Epidermal melanocyte (primary cell): ENCODE measurements around the gene NEIL1.
"Not testable (repeated sequence)": the region's sequence is repeated elsewhere in the genome, so short reads cannot be mapped to it uniquely, and the experiment has no call there.

Experiments used
- DNase-seq: peaks from one replicate; pipeline ENCODE4 v3.0.0; 2011; ENCODE audit warnings: low spot score; ENCODE audit not compliant: insufficient read length

The NEIL1 gene

GRCh38 chr15:75371901-75372688 lies 25.3 kb downstream of the NEIL1 start:
- DNase-seq: no peak

GRCh38 chr15:75380773-75381172 lies 33.9 kb downstream of the NEIL1 start:
- no peak for DNase-seq

- DNase-seq: not testable (repeated sequence)
These were observed 37.1 kb downstream of the NEIL1 start for GRCh38 chr15:75383986-75384385.

GRCh38 chr15:75389791-75390382 lies 43.0 kb downstream of the NEIL1 start:
- no peak for DNase-seq

- DNase-seq: no peak
These were observed 50.7 kb downstream of the NEIL1 start for GRCh38 chr15:75397494-75397893.

GRCh38 chr15:75403892-75404291 lies 57.1 kb downstream of the NEIL1 start:
- no peak for DNase-seq
